ENCODE results near the gene ACBD4.

Gene ACBD4

DNA sequence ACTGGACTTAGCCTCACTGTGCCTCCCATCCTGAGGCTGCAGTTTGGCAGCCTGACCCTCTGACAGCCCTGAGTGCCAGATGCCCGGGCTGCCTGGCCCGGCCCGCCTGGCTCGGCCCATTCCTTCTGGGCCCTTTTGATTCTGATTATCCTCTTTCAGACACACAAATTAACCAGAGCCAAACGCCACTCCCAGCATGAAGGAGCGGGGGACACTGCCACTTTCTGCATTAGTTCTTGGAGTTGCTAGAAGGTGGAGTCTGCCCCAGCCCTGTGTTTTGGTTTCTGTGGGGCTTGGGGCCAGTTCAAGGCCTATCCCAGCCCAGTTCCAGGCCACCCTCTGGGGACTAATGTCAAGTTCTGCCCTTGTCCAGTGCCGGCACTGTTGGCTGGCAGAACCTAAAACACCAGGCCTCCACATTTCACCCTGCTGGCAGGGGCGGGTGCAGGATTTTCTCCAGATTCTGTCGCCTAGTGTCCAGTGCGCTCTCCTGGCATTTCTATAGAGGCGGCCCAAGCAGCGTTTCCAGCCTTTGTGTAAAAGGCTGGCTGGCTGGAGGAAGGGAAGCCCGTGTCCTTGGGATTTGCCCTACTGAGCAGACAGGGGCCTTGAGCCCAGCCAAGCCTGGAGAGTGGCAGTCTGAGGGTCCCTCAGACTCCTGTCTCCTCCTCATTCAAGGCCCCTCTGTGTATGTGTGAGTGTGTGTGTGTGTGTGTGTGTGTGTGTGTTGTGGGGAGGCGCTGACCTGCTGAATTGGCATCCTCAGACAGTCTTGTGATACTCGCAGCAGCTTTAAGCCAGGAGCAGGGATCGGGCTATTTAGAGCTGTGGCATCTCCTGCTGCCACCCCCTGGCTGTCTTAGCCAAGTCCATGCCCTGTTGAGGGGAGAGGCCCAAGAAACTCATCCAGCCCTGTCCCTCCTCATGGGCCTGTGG lies 24.5 kb upstream of the ACBD4 start:
- no peaks in the 10 kb centered on the region for H3K36me3 Mint-ChIP-seq
- no peaks in the 10 kb centered on the region for H3K9me3 Mint-ChIP-seq (ENCODE audit: low read depth)
- no peak overlapping the region for H3K27ac Mint-ChIP-seq

DNA sequence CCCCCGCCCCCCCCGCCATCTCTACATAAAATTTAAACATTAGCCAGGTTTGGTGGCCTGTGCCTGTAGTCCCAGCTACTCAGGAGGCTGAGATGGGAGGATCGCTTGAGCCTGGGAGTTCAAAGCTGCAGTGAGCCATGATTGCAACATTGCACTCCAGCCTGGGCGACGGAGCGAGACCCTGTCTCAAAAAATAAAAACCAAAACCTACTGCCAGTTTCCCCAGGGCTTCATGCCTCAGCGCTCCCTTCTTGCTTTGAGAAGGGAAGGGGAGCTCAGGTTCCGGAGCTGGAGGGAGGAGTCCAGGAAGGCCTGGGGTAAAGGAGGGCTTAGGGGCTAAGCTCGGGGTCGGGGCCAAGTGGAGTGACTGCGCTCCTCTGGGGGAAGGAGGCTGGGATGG lies 23.6 kb upstream of the ACBD4 start:
- H3K4me1 Mint-ChIP-seq (ENCODE audit: low read depth): no peaks in the 10 kb centered on the region
- no peak overlapping the region for H3K4me3 Mint-ChIP-seq
- no peaks in the 10 kb centered on the region for H3K36me3 Mint-ChIP-seq
- no peaks in the 10 kb centered on the region for H3K27me3 Mint-ChIP-seq
- H3K9me3 Mint-ChIP-seq (ENCODE audit: low read depth): no peaks in the 10 kb centered on the region
- no peak overlapping the region for H3K27ac Mint-ChIP-seq

More for the DNA sequence above, 24.5 kb upstream of the ACBD4 start:
- no peak overlapping the region for H3K4me3 Mint-ChIP-seq
- no peaks in the 10 kb centered on the region for H3K4me1 Mint-ChIP-seq (ENCODE audit: low read depth)
- no peaks in the 10 kb centered on the region for H3K27me3 Mint-ChIP-seq

DNA sequence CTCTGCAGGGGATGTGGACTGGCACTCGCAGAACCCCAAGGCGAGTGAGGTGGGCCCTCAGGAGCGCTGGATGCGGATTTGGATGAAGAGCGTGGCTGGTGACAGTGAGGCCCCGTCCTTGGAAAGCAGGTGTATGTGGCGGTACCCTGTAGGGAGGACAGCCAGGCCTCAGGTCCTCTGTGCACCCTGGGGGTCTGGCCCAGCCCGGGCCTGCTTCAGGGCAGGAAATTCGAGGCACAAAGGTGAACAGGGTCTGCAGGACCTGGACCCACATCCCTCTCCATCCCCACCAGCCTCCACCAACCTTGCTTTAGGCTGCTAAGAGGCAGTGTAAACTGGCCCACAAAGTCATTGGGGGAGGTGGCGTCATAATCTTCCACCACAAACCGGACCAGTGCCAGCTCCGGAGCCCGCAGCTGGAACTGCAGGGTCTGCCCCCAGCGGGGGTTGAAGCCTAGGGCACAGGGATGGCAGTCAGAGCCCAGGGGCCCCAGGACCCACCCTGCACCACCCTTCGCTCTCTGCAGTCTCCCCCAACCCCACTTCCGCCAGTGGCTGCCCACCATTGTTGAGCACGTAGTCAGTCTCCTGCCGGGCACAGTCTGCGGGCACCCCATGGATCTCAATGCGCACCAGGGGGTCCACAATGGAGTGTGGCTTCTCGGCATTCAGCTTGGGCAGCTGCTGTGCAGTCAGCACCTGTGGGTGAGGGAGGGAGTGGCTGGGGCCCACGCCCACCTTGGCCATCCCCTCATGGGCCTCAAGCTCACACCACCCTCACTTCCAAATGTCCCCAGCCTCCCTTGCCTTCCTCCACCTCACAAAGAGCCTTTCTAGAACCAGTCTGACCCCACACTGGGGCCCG lies 22.7 kb upstream of the ACBD4 start:
- Mint-ChIP-seq H3K27ac (no peak overlapping the region), H3K4me3 (no peak overlapping the region), H3K4me1 (ENCODE audit: low read depth) (no peaks in the 10 kb centered on the region), H3K27me3 (no peaks in the 10 kb centered on the region), H3K36me3 (no peaks in the 10 kb centered on the region), H3K9me3 (ENCODE audit: low read depth) (no peaks in the 10 kb centered on the region)

DNA sequence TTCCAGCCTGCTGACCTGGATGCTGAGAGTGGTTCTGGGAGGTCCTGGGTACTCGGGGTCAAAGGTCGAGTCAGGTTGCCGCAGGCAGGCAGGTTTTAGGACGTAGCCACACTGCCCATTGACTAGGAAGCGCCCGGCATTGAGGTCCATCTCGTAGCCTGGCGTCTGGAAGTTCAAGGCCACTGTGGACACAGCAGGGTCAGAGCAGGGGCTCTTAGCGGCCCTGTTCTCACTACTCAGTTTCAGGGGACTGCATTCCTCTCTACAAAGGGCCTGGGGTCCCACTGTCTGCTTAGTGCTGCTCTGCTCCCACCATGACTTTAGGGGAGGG lies 22.1 kb upstream of the ACBD4 start:
- no peaks in the 10 kb centered on the region for H3K4me1 Mint-ChIP-seq (ENCODE audit: low read depth)
- H3K36me3 Mint-ChIP-seq: no peaks in the 10 kb centered on the region
- H3K4me3 Mint-ChIP-seq: no peak overlapping the region
- no peaks in the 10 kb centered on the region for H3K9me3 Mint-ChIP-seq (ENCODE audit: low read depth)
- H3K27me3 Mint-ChIP-seq: no peaks in the 10 kb centered on the region
- no peak overlapping the region for H3K27ac Mint-ChIP-seq

DNA sequence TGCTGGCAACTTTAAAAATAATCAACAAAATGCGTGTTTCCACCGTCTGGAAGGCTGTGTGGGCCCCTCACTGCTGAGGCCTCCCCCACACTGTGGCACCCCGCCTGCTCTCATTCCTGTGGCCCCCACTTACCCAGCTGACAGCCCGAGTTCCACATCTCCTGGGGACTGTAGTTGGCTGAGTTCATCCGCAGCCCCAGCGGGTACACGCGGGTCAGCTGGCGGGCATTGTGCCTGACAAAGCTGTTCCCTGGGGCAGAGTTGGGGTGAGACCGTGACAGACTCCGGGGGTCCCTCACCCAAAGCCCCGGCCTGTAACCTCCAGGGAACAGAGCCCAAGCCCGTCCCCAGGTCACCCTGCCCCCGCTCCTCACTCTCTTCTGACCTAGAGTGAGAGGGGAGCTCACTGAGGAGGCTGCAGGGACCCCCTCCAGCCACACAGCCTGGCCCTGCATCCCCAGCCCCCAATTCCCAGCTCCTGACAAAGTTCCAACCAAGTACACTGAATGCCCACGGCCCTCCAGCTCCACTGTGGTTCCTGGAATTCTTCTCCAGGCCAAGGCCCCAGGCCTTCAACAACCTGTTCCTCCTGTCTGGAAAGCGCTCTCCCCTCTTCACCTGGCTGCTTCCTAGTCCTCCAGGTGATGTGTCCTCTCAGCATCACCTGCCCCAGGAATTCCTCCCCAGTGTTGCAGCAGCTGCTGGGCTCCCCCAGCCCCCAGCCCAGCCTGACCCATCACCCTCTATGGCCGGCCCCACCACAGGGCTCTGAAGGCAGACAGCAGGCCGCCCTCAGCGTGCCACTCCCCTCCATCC lies 21.2 kb upstream of the ACBD4 start:
- H3K4me1 Mint-ChIP-seq (ENCODE audit: low read depth): no peaks in the 10 kb centered on the region
- H3K4me3 Mint-ChIP-seq: no peak overlapping the region
- H3K27ac Mint-ChIP-seq: no peak overlapping the region
- no peaks in the 10 kb centered on the region for H3K27me3 Mint-ChIP-seq
- H3K36me3 Mint-ChIP-seq: no peaks in the 10 kb centered on the region
- no peaks in the 10 kb centered on the region for H3K9me3 Mint-ChIP-seq (ENCODE audit: low read depth)

DNA sequence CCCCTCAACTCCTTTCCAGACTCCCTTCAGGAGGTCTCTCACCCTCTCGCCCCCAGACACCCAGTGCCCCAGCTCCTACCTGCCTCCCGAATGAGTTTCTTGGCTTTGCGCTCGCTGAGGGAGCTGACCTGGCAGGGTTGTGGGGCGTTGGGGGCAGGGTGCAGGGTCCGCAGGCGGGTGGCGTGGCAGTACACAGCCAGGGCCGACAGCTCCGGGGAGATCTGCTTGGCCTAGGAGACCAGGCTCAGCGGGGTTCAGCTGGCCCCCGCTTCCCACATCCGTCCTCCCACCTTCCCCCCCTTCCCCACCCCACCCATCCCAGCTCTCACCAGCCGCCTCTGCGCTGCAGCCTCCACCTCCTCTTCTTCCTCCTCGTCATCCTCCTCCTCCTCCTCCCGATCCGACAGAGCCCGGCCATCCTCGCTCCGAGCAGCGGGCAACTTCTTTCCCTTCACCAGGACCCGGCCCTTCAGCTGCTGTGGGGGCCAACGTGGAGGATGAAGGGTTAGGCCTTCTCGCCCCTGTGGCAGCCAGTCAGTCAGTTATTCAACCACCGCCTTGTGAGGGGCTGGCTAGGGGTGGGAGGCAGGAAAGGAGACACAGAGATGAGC lies 20.4 kb upstream of the ACBD4 start:
- no peaks in the 10 kb centered on the region for H3K4me1 Mint-ChIP-seq (ENCODE audit: low read depth)
- no peaks in the 10 kb centered on the region for H3K27me3 Mint-ChIP-seq
- no peak overlapping the region for H3K27ac Mint-ChIP-seq
- H3K9me3 Mint-ChIP-seq (ENCODE audit: low read depth): no peaks in the 10 kb centered on the region
- H3K4me3 Mint-ChIP-seq: no peak overlapping the region
- no peaks in the 10 kb centered on the region for H3K36me3 Mint-ChIP-seq

DNA sequence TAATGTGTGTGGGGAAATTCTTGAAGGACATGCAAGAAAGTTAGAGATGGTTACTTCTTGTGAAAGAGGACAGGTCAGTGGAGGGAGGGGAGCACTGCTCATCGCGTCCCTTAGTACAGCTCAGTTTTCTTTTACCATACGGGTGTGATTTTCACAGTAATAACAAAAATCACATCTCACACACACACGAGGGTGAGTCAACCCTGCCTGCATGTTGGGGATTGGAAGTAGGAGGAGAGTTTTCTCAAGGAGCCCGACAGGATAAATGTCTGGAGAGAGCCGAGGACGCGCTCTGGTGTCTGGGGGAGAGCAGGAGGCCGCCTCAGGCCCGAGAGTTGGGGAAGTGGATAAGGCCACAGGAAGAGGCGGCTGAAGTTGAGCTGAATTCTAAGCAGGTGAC lies 19.6 kb upstream of the ACBD4 start:
- Mint-ChIP-seq H3K9me3 (ENCODE audit: low read depth) (no peaks in the 10 kb centered on the region), H3K4me1 (ENCODE audit: low read depth) (no peaks in the 10 kb centered on the region), H3K4me3 (no peak overlapping the region), H3K27ac (no peak overlapping the region), H3K36me3 (no peaks in the 10 kb centered on the region), H3K27me3 (no peaks in the 10 kb centered on the region)

DNA sequence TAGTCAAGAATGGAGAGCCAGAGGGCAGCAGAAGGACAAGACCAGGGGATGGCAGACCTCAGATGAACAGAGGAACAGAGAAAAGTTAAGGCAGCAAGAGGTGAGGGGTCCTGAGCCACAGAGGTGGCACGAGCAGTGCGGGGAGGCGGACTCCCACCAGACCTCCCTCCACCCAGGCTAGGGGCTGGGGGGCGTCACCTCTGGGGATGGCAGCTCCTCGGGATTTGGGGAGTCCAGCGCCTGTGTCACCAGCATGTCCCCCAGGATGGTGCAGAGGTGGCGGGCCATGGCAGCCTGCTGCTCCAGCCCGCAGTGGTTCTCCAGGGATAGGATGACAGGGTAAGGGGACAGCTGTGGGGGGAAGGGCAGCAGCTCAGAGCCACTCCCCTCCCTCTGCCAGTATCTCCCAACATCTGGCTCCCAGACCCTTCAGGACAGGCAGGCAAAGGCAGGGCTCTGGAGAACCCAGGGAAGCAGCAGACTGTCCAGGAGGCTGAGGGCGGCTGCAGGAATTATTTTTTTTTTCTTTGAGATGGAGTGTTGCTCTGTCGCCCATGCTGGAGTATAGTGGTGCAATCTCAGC lies 19.0 kb upstream of the ACBD4 start:
- Mint-ChIP-seq H3K4me1 (ENCODE audit: low read depth) (peaks cover 2% of the 10 kb centered on the region), H3K9me3 (ENCODE audit: low read depth) (no peaks in the 10 kb centered on the region), H3K27ac (no peak overlapping the region), H3K4me3 (no peak overlapping the region), H3K36me3 (no peaks in the 10 kb centered on the region), H3K27me3 (no peaks in the 10 kb centered on the region)

DNA sequence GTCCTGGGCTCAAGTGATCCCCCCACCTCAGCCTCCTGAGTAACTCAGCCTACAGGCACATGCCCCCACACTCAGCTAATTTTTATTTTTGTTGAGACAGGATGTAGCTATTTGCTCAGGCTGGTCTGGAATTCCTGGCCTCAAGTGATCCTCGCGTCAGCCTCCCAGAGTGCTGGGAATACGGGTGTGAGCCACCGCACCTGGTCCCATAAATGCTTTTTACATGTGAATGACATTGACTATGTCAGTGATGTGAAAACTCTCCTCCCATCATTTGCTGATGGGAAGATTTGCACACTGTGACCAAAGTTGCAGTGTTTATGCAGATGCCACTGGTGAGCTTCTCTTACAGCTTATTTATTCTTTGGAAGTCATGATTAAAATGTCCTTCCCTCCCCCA lies 18.2 kb upstream of the ACBD4 start:
- Mint-ChIP-seq H3K4me1 (ENCODE audit: low read depth) (peaks cover 2% of the 10 kb centered on the region), H3K27me3 (no peaks in the 10 kb centered on the region), H3K27ac (no peak overlapping the region), H3K9me3 (ENCODE audit: low read depth) (no peaks in the 10 kb centered on the region), H3K4me3 (no peak overlapping the region), H3K36me3 (no peaks in the 10 kb centered on the region)

DNA sequence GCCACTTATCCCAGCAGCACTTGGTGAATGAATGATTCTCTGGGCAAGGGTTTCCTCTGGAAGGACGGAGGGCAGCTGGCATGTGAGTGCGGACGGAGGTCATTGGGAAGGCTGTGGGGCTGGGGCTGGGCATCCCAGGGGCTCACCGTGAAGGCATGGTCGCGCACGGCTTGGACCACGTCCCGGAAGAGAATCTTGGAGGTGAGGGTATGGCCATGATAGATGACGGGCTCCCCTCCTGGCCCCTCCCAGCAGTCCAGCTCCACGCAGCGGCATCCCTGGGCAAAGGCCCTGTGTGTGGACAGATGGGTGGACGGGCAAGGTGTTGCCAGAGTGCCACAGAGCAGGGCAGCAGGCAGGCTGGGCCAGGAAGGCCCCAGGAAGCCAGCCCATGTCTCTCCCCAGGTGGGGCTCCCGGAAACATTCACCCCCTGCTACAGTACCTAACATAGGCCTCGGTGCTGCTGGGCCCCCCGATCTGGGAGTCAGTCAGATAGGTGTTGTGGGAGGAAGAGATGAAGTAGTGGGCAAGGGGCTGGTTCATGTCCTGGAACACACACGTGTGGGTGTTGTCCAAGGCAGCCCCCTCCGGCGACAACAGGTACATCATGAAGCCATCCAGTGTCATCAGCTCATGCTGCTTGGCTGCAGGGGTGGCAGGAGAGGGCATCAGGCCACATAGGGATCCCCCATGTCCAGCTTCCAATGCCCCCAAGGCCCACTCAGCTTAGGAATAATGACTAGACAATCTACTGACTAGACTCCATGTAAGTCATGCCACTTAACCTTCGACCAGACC lies 17.4 kb upstream of the ACBD4 start:
- Mint-ChIP-seq H3K9me3 (ENCODE audit: low read depth) (no peaks in the 10 kb centered on the region), H3K4me1 (ENCODE audit: low read depth) (peaks cover 2% of the 10 kb centered on the region), H3K27me3 (no peaks in the 10 kb centered on the region), H3K36me3 (no peaks in the 10 kb centered on the region), H3K27ac (no peak overlapping the region), H3K4me3 (no peak overlapping the region)

DNA sequence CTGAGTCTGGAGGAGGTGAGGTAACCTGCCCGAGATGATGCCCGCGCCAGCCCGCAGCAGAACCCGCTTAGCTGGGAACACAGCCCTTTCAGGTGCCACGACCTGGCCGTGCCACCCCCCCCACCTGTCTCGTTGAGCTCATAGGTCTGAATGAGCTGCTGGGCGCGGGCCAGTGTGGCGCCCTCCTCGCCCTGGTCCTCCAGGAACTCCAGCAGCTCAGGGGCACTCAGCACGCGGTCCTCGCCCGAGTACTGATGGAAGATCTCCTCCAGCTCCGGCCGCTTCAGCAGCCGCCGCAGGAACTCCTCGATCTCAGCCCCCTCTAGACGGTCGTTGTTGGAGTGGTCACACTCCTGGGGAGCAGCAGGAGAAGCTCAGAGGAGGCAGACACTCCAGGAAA lies 16.8 kb upstream of the ACBD4 start:
- Mint-ChIP-seq H3K36me3 (no peaks in the 10 kb centered on the region), H3K9me3 (ENCODE audit: low read depth) (no peaks in the 10 kb centered on the region), H3K4me3 (no peak overlapping the region), H3K27ac (no peak overlapping the region), H3K4me1 (ENCODE audit: low read depth) (peaks cover 2% of the 10 kb centered on the region), H3K27me3 (no peaks in the 10 kb centered on the region)

DNA sequence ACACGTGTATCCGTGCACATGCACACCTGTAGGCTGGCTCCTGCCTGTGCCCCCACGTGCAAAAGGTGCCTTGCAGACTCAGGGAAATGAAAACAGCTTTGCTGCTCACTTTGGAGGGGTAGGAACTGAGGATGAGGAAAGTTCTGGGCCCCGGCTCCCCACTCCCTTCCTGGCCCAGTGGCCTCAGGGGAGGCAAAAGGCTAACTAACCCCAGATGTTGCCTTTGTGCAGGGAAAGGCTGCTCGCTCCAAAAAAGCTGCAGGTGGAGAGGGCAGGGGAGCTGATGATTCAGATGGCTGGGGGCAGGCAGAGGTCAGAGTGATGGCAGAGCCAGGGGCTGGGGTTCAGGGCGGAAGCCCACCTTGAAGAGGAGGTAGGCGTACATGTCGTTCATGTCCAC lies 15.5 kb upstream of the ACBD4 start:
- Mint-ChIP-seq H3K4me3 (no peak overlapping the region), H3K27ac (no peak overlapping the region), H3K27me3 (no peaks in the 10 kb centered on the region), H3K9me3 (ENCODE audit: low read depth) (no peaks in the 10 kb centered on the region), H3K4me1 (ENCODE audit: low read depth) (peaks cover 2% of the 10 kb centered on the region), H3K36me3 (no peaks in the 10 kb centered on the region)

DNA sequence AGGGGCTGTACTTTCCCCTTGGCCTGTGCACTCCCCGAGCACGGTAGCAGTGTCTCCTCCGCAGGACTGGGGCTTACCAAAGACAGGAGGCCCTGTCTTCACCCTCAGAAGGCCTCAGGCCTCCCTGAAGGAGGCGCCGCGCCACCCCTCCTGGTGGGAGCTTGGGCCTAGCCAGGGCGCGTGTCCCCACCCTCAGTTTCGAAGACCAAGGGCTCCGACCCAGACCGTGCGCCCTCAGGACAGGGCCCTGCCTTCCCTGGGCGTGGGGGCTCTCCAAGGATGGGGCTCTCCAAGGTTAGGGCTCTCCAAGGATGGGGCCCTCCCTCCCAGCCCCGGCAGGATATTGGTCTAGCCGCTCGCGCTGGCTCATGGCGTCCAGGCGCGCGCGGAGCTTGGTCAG lies 14.9 kb upstream of the ACBD4 start:
- H3K9me3 Mint-ChIP-seq (ENCODE audit: low read depth): no peaks in the 10 kb centered on the region
- H3K27me3 Mint-ChIP-seq: no peaks in the 10 kb centered on the region
- peaks cover 2% of the 10 kb centered on the region for H3K4me1 Mint-ChIP-seq (ENCODE audit: low read depth)

DNA sequence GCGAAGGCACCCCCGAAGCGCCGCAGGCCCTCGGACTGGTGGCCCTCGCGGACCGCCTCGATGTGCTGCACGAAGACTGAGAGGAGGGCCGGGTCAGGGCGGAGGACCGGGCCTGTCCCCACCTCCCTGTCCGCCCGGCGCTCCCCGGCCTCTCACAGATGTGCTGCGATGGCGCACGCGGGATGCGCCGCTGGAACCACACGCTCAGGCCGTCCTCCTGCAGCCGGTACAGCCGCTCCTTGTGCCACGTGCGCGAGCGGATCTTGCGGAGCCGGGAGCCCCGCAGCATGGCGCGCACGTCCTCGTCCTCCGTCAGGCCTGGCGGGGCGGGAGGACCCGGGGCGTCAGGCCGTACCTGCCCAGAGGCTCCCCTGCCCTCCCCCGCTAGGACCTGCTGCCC lies 14.4 kb upstream of the ACBD4 start:
- Mint-ChIP-seq H3K36me3 (no peaks in the 10 kb centered on the region), H3K4me3 (no peak overlapping the region), H3K27ac (no peak overlapping the region), H3K4me1 (ENCODE audit: low read depth) (peaks cover 2% of the 10 kb centered on the region), H3K27me3 (no peaks in the 10 kb centered on the region), H3K9me3 (ENCODE audit: low read depth) (no peaks in the 10 kb centered on the region)

More for the DNA sequence above, 14.9 kb upstream of the ACBD4 start:
- Mint-ChIP-seq H3K36me3 (no peaks in the 10 kb centered on the region), H3K27ac (no peak overlapping the region), H3K4me3 (no peak overlapping the region)
